ACC112 (cell line): ENCODE measurements around the gene TARS2.
A peak's percentile ranks its signal among the peaks of the same experiment; 100 is the strongest.

Experiments used
- H2AFZ ChIP-seq: fragments of 200-600 bp; sonication (generic); one replicate; pipeline ENCODE4 v1.6.0; 2017; ENCODE audit warnings: antibody characterized with exemption, low read length; ENCODE audit not compliant: unreplicated experiment
- H3K27ac ChIP-seq: fragments of 200-600 bp; sonication (generic); 2 replicates; pipeline ENCODE4 v1.5.1; 2014; ENCODE audit warnings: low read depth, mild to moderate bottlenecking, antibody characterized with exemption, low read length, moderate library complexity
- H3K27me3 ChIP-seq: fragments of 200-600 bp; sonication (generic); 2 replicates; pipeline ENCODE4 v1.6.1; 2014; ENCODE audit warnings: mild to moderate bottlenecking, antibody characterized with exemption, low read length, moderate library complexity, mixed read lengths; ENCODE audit not compliant: insufficient read depth
- H3K36me3 ChIP-seq: fragments of 200-600 bp; sonication (generic); 2 replicates; pipeline ENCODE4 v1.6.1; 2016; ENCODE audit warnings: mild to moderate bottlenecking, antibody characterized with exemption, low read length, moderate library complexity, mixed read lengths; ENCODE audit not compliant: insufficient read depth
- H3K4me1 ChIP-seq: fragments of 200-600 bp; sonication (generic); one replicate; pipeline ENCODE4 v1.6.1; 2016; ENCODE audit warnings: low read length, mixed read lengths; ENCODE audit not compliant: insufficient read depth, unreplicated experiment, control insufficient read depth
- H3K4me3 ChIP-seq: fragments of 200-600 bp; sonication (generic); 2 replicates; pipeline ENCODE4 v1.5.1; 2014; ENCODE audit warnings: mild to moderate bottlenecking, low read depth, low read length
- H3K79me2 ChIP-seq: fragments of 200-600 bp; sonication (generic); one replicate; pipeline ENCODE4 v1.6.0; 2016; ENCODE audit warnings: low read length; ENCODE audit not compliant: control insufficient read depth, unreplicated experiment, insufficient read depth

The TARS2 gene

GRCh38 chr1:150537732-150538684, 50.8 kb downstream of the TARS2 start:
- Histone ChIP-seq H3K4me3 (peak overlapping the region; percentile 15; the same call in 1 of the 2 replicates), H2AFZ (peak overlapping the region; percentile 59), H3K36me3 (no peaks in the 10 kb centered on the region), H3K27ac (peak overlapping the region; percentile 52), H3K27me3 (no peaks in the 10 kb centered on the region), H3K4me1 (peaks cover 26% of the 10 kb centered on the region), H3K79me2 (no peaks in the 10 kb centered on the region)

GRCh38 chr1:150543500-150544143, 56.4 kb downstream of the TARS2 start:
- Histone ChIP-seq H3K4me1 (peaks cover 11% of the 10 kb centered on the region), H2AFZ (no peak overlapping the region), H3K79me2 (no peaks in the 10 kb centered on the region), H3K4me3 (no peak overlapping the region), H3K27me3 (no peaks in the 10 kb centered on the region), H3K36me3 (no peaks in the 10 kb centered on the region), H3K27ac (no peak overlapping the region)

GRCh38 chr1:150544204-150544603, 57.0 kb downstream of the TARS2 start:
- H3K79me2 ChIP-seq = no peaks in the 10 kb centered on the region
- no peak overlapping the region for H3K27ac ChIP-seq
- no peak overlapping the region for H3K4me3 ChIP-seq
- H3K4me1 ChIP-seq = peaks cover 9% of the 10 kb centered on the region
- no peaks in the 10 kb centered on the region for H3K36me3 ChIP-seq
- no peaks in the 10 kb centered on the region for H3K27me3 ChIP-seq
- H2AFZ ChIP-seq = no peak overlapping the region

- no peak overlapping the region for H3K27ac ChIP-seq
Observed at GRCh38 chr1:150545486-150546032, 58.3 kb downstream of the TARS2 start.

GRCh38 chr1:150546294-150546937, 59.2 kb downstream of the TARS2 start:
- Histone ChIP-seq H3K36me3 (no peaks in the 10 kb centered on the region), H3K27ac (no peak overlapping the region), H3K79me2 (no peaks in the 10 kb centered on the region)

More at GRCh38 chr1:150545486-150546032, 58.3 kb downstream of the TARS2 start:
- Histone ChIP-seq H3K36me3 (no peaks in the 10 kb centered on the region), H3K27me3 (no peaks in the 10 kb centered on the region), H3K79me2 (no peaks in the 10 kb centered on the region), H2AFZ (no peak overlapping the region), H3K4me1 (peaks cover 17% of the 10 kb centered on the region), H3K4me3 (no peak overlapping the region)

GRCh38 chr1:150548324-150548631, 61.1 kb downstream of the TARS2 start:
- Histone ChIP-seq H3K4me3 (peak overlapping the region; percentile 77), H3K27me3 (no peaks in the 10 kb centered on the region), H2AFZ (no peak overlapping the region), H3K79me2 (no peaks in the 10 kb centered on the region), H3K4me1 (peaks cover 41% of the 10 kb centered on the region), H3K27ac (peak overlapping the region; percentile 21; the same call in 1 of the 2 replicates), H3K36me3 (no peaks in the 10 kb centered on the region)

More at GRCh38 chr1:150546294-150546937, 59.2 kb downstream of the TARS2 start:
- no peak overlapping the region for H3K4me3 ChIP-seq
- H3K4me1 ChIP-seq = peaks cover 24% of the 10 kb centered on the region
- H2AFZ ChIP-seq = no peak overlapping the region
- no peaks in the 10 kb centered on the region for H3K27me3 ChIP-seq

- H3K27me3 ChIP-seq = no peaks in the 10 kb centered on the region
- H3K4me1 ChIP-seq = peaks cover 37% of the 10 kb centered on the region
- peak within 1 kb of the TSS; percentile 79 for H3K4me3 ChIP-seq
- H3K27ac ChIP-seq = peak within 1 kb of the TSS; percentile 21; the same call in 1 of the 2 replicates
- H3K79me2 ChIP-seq = no peaks in the 10 kb centered on the region
- H2AFZ ChIP-seq = no peak within 1 kb of the TSS
- no peaks in the 10 kb centered on the region for H3K36me3 ChIP-seq
Observed at GRCh38 chr1:150548632-150549495, 61.6 kb downstream of the TARS2 start, which contains the start of gene ADAMTSL4. TSS of gene ADAMTSL4 (plus strand) at chr1:150549408. CDS start at chr1:150552289, 2,881 bp downstream.

- H3K27me3 ChIP-seq = no peaks in the 10 kb centered on the region
- H3K27ac ChIP-seq = no peak overlapping the region
- peaks cover 33% of the 10 kb centered on the region for H3K4me1 ChIP-seq
- no peaks in the 10 kb centered on the region for H3K79me2 ChIP-seq
- peak overlapping the region; percentile 79 for H3K4me3 ChIP-seq
- no peaks in the 10 kb centered on the region for H3K36me3 ChIP-seq
- H2AFZ ChIP-seq = no peak overlapping the region
Observed at GRCh38 chr1:150549496-150550221, 62.4 kb downstream of the TARS2 start.

- H3K27me3 ChIP-seq = no peaks in the 10 kb centered on the region
- H3K36me3 ChIP-seq = no peaks in the 10 kb centered on the region
- peaks cover 33% of the 10 kb centered on the region for H3K4me1 ChIP-seq
- no peaks in the 10 kb centered on the region for H3K79me2 ChIP-seq
- no peak overlapping the region for H2AFZ ChIP-seq
- H3K27ac ChIP-seq = peak overlapping the region; percentile 63
- peak overlapping the region; percentile 79 for H3K4me3 ChIP-seq
Observed at GRCh38 chr1:150550222-150551050, 63.2 kb downstream of the TARS2 start.
